ENCODE results near the gene KAZN.

DNA sequence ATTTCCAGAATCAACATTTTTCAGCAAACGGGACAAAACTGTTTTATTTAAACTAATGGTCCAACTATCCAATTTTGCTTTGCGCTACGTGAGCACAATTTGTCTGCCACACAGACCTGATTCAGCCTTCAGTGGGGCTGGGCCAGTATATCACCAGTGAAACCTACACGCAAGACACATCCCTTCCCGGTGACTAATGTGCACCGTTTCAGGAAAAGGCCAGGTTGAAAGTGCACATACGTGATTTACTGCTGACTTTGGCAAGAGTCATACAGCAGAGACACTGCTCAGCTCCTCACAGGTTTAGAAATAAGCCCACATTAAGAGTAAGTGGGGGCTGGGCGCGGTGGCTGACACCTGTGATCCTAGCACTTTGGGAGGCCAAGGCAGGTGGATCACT, 550.0 kb downstream of the KAZN start:
- TF ChIP-seq ZNF146 (tag by site-specific recombination; IDR thresholded peaks at IDR 0.05) = no peak
- TF ChIP-seq, protein P1, sequence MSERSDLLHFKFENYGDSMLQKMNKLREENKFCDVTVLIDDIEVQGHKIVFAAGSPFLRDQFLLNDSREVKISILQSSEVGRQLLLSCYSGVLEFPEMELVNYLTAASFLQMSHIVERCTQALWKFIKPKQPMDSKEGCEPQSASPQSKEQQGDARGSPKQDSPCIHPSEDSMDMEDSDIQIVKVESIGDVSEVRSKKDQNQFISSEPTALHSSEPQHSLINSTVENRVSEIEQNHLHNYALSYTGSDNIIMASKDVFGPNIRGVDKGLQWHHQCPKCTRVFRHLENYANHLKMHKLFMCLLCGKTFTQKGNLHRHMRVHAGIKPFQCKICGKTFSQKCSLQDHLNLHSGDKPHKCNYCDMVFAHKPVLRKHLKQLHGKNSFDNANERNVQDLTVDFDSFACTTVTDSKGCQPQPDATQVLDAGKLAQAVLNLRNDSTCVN (tag by site-specific recombination; optimal IDR thresholded peaks at IDR 0.05) = no peak
- TF ChIP-seq SP7 (tag by site-specific recombination; IDR thresholded peaks at IDR 0.05) = no peak
- no peak for TF ChIP-seq CTCF (tag by site-specific recombination; IDR thresholded peaks at IDR 0.05)
- no peak for TF ChIP-seq ZNF292 (tag by site-specific recombination; IDR thresholded peaks at IDR 0.05; ENCODE audit: borderline replicate concordance, low read depth)
- TF ChIP-seq YY1 (tag by site-specific recombination; IDR thresholded peaks at IDR 0.05) = no peak
- TF ChIP-seq ZSCAN30 (tag by site-specific recombination; IDR thresholded peaks at IDR 0.05) = no peak
- no peak for TF ChIP-seq ZBTB1 (tag by site-specific recombination; IDR thresholded peaks at IDR 0.05)
- no peak for TF ChIP-seq ZSCAN5A (tag by site-specific recombination; IDR thresholded peaks at IDR 0.05)
- TF ChIP-seq ZNF274 (IDR thresholded peaks at IDR 0.05; ENCODE audit: low read length) = no peak
- TF ChIP-seq ZNF274 (tag by site-specific recombination; IDR thresholded peaks at IDR 0.05; ENCODE audit: borderline replicate concordance) = no peak
- no peak for TF ChIP-seq ZNF24 (tag by site-specific recombination; IDR thresholded peaks at IDR 0.05)
- TF ChIP-seq ZBTB17 (tag by site-specific recombination; IDR thresholded peaks at IDR 0.05) = no peak
- TF ChIP-seq, protein P2, sequence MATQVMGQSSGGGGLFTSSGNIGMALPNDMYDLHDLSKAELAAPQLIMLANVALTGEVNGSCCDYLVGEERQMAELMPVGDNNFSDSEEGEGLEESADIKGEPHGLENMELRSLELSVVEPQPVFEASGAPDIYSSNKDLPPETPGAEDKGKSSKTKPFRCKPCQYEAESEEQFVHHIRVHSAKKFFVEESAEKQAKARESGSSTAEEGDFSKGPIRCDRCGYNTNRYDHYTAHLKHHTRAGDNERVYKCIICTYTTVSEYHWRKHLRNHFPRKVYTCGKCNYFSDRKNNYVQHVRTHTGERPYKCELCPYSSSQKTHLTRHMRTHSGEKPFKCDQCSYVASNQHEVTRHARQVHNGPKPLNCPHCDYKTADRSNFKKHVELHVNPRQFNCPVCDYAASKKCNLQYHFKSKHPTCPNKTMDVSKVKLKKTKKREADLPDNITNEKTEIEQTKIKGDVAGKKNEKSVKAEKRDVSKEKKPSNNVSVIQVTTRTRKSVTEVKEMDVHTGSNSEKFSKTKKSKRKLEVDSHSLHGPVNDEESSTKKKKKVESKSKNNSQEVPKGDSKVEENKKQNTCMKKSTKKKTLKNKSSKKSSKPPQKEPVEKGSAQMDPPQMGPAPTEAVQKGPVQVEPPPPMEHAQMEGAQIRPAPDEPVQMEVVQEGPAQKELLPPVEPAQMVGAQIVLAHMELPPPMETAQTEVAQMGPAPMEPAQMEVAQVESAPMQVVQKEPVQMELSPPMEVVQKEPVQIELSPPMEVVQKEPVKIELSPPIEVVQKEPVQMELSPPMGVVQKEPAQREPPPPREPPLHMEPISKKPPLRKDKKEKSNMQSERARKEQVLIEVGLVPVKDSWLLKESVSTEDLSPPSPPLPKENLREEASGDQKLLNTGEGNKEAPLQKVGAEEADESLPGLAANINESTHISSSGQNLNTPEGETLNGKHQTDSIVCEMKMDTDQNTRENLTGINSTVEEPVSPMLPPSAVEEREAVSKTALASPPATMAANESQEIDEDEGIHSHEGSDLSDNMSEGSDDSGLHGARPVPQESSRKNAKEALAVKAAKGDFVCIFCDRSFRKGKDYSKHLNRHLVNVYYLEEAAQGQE (tag by site-specific recombination; IDR thresholded peaks at IDR 0.05) = no peak

Data from HEK293 (cell line).